Loucy (cell line): ENCODE data around the gene CASK.

ENCODE experiments used
- CTCF ChIP-seq: fragments of 200-600 bp; sonication (generic); conservative IDR thresholded peaks from 2 replicates; pipeline ENCODE4 v1.5.1; 2014; ENCODE audit warnings: mild to moderate bottlenecking, antibody characterized with exemption, low read length
- EZH2phosphoT487 ChIP-seq: fragments of 200-600 bp; IDR thresholded peaks from 2 replicates; pipeline ENCODE4 v1.6.1; 2018; ENCODE audit warnings: antibody characterized with exemption, mild to moderate bottlenecking, moderate library complexity, borderline replicate concordance

GRCh38 chrX:41711021-41711667 lies 212.2 kb downstream of the CASK start:
- TF ChIP-seq CTCF, result no peak
- no peak for TF ChIP-seq EZH2phosphoT487
